Activated T-helper 1 cell treated with anti-CD3 and anti-CD28 coated beads, Interleukin-2, amount 50 U/mL, for 16 hours (primary cell): Measurements from ENCODE around the gene ADGRD1.
"Not testable (repeated sequence)": the region's sequence is repeated elsewhere in the genome, so short reads cannot be mapped to it uniquely, and the experiment has no call there.

ENCODE experiments used
- DNase-seq, 2 donors: peaks; one replicate each; pipeline ENCODE4 v3.0.0-alpha.2; 2020; ENCODE audit warnings: low read depth in 1 of 2, low spot score in 1 of 2

The ADGRD1 gene

DNA sequence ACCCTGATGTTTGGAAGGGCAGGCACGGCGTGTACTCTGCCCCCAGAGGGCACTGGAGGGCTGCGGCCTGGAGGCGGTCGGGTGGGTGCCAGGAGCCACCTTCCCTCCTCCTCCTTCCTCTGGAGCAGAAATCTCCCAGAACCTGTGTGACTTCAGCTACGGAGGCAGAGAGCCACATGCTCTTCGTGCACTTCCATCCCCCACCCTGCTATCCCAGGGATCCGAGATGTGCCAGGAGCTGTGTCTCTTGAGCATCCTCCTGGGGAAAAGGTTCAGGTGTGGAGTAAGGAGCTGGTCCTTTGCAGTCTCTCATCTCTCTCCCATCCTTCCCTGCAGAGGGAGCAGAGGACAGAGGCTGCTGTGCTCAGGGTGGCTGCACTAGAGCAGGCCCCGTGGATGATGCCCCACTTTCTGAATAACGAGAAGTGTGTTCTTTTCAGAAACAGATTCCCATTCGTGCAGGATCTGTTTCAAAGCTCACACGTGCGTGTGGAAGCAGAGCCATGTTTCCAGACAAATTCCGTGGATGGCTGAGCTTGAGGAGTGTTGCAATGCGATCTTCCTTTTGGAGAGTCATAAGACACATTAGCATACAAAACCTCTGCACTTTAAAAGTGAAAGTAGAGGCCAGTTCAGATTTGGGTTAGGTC, 162.9 kb downstream of the ADGRD1 start:
- DNase-seq: no peak

DNA sequence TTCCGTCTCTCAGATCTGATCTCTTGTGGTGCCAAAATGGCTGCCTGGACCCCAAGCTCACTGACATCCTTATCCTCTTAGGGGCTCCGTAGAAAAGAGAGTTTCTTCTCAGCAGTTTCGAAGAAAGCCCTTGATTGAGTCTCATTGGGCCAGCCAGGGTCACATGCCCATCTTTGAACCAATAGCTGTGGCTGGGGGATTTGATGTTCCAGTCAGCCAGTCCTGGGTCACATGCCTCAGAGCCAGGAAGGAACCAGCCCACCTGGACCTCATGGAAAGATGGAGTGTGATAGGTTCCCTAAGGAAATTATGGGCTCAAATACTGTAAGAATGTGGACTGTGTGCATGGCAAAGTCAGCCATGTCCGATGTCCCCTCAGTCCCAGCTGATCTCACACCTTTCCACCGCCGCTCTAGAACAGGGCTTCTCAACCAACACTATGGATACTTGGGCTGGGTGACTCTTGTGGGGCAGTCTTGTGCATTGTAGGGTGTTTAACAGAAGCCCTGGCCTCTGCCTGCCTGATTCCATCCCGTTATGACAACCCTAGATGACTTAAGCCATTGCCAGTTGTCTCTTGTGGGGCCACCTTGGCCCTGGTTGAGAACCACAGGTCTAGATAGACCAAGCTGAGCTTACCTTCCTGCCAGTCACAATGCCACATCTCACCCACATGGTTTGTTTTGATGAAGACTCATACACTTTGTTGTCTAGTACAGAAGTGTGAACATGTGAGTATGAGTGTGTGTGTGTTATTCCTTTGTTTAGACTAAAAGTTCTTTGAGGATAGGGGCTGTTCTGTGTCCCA, 163.9 kb downstream of the ADGRD1 start:
- no peak for DNase-seq

DNA sequence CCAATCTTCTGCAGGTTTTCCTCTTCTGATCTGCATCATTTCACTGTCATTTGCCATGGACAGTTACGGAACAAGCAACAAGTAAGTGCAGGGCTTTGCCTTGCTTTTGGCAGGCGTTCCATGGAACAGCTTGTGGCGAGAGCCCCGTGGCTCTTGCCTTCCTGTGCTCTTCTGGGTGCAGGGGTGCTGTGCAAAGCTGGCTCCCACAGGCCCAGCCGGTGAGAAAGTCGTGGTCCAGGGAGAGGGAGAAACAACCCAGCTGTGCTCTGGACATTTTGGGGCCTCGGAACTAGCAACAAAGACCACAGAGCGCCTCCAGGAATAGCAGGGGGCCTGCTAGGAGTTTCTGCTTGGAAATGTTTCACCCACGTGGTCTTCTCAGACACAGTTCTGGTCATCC, 164.7 kb downstream of the ADGRD1 start:
- no peak for DNase-seq

DNA sequence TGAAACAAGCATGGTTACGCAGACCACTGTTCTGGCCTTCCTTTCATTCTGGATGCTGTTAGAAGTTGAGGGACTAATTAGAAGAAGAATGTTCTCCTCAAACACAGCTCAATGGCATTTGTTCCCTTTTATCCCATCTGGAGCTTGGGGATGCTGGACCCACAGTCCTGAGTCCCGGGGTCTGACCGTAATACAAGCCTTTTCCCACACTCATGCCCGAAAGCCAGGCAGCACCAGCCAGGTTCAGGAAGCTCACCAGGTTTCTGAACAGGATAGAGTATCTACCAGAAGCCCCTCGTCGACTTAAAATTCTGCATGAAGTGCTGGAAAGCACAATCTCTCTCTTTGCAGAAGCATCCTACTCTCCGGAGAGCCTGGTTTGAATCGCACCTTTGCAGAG, 165.6 kb downstream of the ADGRD1 start:
- not testable (repeated sequence) for DNase-seq

DNA sequence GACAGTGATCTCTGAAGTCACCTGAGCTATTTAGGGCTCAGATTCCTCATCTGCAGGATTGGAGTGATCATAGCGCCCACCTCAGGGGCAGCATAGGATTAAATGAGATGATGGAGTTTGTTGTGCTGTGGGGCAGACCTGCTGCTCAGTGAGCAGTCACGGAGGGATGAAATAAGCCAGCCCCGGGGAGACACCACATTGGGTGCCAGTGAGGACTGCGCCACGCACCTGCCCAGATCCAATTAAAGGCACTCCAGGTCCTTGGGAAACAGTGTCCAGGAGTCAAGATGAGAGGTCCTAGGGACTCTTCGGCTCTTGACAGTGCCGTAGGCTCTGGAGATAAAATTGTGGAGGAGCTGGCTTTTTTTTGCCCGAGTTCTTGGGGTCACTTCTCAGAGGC, 166.2 kb downstream of the ADGRD1 start:
- no peak for DNase-seq

DNA sequence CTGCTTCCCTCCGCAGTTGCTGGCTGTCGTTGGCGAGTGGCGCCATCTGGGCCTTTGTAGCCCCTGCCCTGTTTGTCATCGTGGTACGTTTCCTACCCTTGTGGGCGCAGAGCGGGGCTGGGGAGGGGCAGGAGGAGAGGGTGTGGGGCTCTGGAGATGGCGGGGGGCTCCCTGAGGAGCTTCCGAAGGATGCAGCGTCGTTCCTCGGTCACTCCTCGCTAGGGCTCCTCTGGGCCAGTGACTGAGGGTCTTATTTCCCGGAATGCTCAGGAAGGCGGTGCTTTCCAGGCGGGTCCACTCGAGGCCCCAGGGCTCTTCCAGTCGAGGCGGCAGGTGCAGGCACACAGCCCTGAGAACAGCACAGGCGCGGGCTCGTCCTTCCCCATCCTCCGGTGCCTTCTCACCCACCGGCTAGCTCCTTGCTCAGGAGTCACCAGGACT, 167.1 kb downstream of the ADGRD1 start:
- no peak for DNase-seq

DNA sequence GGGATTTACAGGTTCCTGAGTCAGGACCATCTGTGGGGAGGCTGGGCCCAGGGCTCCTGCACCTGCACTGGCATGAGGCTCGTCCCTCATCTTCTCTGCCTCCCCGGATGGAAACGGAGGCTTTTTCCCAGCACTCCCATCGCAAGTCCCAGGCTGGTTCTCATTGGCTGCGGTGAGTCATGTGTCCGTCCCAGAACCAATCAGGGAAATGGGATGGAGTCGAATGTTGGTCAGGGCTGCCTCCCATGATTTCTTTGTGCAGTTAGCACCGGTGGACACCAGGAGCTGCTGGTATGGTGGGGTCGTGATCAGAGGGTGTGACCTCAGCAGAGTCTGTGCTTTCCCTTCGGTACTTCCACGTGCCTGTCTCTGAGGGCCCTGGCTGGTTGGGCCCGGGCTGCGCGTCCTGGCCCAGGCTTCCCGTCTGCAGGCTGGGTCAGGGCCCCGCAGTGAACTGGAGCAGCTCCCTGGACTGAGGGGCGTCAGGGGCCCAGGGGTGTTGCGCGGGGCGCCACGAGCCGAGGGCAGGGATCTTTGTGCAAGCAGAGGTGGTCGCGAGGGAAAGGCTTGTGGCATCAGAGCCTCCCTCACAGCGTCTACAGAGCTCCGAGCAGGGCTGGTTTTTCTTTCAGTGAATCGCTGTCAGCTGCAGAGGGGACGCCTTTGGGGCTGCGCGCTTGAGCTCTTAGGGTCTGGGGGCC, 168.1 kb downstream of the ADGRD1 start:
- no peak for DNase-seq

DNA sequence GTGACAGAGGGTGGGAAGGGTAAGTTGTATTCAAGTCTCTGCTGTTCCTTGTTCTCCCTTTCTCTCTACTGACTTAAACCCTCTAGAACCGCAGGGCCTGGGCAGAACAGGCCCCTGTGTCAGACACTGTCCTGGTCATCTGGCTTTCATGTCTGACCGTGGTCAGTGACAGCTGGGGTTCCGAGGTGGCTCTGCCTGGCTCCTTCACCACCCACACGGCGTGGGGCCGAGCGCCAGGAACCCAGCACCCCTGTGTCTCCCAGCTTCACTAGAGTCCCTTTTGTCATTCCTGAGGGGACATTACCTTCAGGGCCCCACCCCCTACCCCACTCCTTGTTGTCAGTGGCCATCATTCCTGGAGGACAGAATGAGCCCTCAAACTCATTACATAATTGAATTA, 168.9 kb downstream of the ADGRD1 start:
- no peak for DNase-seq

DNA sequence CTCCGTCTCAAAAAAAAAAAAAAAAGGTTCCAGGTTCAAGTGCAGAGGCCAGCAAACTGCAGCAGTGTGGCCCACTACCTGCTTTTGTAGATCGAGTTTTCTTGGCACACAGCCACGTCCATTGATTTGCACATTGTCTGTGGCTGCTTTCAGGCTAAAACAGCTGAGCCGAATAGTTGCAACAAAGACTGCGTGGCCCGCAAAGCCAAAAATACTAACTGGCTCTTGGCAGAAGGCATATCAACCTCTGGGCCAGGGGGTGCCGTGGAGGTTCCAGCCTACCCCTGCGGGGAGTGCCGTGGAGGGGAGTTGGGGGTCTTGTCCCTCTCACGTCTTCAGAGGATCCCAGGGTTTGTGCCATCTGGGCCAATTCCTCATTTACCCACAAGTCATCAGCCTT, 170.1 kb downstream of the ADGRD1 start:
- DNase-seq: no peak

DNA sequence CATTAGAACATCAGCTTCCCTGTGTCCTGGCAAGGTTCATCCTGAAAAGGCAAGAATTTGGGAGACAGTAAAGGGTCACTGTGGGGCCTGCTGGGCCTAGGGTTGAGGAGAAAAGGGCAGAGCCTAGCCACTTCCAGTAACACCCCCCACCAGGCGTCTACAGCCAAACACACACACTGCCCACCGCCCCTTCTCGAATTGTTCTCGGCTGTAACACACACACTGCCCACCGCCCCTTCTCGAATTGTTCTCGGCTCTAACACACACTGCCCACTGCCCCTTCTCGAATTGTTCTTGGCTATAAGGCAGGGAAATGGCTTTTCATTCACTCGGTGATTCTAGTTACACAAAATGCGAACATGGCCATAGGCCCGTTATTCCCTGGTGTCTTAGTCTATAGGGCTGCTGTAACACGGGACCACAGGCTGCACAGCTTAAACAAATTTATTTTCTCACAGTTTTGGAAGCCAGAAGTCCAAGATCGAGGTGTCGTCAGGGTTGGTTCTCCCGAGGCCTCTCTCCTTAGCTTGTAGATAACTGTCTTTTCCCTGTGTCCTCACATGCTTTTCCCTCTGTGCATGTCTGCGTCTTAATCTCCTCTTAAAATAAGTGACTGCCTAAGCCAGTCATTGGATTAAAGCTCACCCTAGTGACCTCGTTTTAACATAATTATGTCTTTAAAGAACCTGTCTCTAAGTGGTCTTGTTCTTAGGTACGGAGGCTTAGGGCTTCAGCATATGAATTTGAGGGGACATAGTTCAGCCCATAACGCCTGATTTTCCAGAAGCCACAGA, 171.0 kb downstream of the ADGRD1 start:
- no peak for DNase-seq

DNA sequence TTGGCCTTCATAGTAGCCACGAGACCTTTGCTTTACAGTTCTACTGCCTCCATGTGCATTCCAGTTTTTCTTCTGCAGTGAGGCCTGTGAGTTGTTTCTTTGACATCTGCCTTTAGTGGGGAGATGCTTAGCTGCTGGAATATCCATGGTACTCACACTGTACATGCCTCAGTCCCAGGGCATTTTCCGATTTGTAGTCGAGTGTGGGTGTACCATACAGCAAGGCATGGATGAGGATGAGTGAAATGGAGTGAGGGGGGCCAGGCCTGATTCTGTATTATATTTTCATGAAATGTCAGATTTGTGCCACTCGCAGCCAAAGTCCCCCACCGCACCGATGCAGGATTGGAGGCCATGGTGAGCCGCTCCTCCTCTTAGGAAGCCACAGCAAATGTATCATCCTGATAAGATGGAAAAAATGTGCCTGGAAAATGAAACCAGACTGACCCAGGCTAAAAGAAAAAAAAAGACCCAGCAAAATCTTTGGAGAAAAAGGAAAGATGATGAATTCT, 173.0 kb downstream of the ADGRD1 start:
- DNase-seq: no peak

DNA sequence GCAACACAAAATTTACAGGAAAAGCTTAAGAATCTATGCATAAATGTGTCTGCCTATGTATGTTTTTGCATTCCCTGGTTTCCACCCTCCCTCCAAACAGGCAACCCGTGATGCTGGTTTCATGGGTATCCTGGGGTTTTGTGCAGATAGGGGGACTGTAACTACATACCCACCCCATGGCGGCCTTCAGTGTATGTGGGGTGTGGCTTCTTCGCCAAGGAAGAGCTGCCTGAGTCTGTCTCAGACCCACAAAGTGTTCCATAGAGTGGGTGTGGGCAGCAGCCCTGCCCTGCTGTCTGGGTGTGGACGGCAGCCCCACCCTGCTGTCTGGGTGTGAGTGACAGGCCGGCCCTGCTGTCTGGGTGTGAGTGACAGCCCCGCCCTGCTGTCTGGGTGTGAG, 174.8 kb downstream of the ADGRD1 start:
- DNase-seq: no peak

DNA sequence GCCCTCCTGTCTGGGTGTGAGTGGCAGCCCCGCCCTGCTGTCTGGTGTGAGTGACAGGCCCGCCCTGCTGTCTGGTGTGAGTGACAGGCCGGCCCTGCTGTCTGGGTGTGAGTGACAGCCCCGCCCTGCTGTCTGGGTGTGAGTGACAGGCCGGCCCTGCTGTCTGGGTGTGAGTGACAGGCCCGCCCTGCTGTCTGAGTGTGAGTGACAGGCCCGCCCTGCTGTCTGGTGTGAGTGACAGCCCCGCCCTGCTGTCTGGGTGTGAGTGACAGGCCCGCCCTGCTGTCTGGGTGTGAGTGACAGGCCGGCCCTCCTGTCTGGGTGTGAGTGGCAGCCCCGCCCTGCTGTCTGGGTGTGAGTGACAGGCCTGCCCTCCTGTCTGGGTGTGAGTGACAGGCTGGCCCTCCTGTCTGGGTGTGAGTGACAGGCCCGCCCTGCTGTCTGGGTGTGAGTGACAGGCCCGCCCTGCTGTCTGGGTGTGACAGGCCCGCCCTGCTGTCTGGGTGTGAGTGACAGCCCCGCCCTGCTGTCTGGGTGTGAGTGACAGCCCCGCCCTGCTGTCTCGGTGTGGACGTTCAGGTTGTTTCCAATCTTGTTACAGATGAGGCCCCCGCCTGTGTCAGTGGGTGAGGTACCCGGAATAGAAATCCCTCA, 175.4 kb downstream of the ADGRD1 start:
- DNase-seq: not testable (repeated sequence)

DNA sequence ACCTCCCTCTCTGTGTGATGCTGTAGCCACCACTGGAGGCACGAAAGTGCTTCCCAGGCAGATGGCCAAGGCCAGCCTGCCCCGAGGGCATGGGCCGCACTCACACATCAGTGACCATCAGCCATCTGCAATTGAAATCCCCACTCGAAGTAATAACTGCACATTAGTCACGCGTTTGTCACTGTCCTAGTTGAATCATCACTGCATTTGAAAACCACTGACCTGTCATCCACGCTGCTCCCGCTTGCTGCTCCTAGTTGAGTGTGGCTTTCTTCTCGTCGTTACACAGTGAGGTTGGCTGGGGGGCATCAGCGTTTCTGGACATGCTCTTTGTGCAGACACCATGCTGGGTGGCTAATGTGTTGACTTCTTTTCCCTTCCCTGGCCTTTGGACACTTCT, 176.1 kb downstream of the ADGRD1 start:
- no peak for DNase-seq

DNA sequence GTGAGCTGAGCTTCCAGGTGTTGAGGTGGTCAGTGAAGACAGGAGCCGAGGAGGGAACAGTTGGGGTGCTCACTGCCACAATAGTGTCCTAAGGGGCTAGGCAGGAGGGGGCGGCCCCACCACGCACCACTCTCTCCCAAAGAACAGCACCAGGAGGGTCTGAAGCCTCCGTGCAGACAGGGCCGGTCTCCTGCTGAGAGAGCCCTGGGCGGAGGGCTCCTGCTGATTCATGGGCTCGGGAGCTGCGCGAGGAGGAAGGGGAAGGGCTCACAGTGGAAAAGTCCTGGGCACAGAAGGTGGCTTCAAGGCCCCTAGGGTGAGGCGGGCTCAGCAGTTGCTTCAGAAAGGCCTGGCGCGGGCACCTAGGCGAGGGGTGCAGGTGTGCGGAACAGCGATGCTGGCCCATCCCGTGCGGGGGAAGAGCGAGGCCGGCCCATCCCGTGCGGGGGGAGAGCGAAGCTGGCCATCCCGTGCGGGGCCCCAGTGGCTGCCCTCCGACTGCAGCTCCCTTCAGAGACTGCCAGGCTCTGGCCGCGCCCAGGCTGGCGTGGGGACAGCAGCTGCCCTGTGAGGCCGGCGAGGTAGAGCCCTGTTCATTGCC, 176.7 kb downstream of the ADGRD1 start:
- no peak for DNase-seq

DNA sequence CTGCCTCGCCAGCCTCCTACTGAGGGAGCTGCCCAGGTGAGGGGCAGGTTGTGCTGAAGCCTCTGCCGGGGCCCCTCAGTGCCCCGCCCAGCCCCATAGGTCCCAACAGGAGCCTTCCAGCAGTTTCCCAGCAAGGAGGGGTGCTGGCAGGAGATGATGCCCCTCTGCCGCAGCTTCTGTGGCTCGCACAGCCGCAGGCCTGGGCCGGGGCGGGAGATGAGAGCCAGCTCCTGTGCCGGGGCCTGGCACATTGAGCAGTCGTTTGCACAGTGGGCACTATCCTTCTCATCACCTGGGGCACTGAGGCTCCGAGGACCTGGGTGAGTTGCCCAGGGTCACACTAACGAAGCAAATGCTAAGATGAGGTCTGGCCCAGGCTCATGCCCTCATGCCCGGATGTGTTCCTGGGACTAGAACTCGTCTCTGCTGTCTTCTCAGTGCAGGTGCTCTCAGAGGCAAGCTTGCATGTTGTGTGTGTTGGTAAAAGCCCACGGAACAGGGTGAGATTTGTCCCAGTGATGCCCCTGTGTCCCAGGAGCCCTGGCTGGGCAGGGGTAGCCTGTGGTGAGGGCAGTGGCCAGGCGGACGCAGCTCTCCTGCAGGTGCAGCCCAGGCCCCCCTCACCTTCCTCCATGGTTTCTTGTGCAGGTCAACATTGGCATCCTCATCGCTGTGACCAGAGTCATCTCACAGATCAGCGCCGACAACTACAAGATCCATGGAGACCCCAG, 177.5 kb downstream of the ADGRD1 start:
- no peak for DNase-seq

DNA sequence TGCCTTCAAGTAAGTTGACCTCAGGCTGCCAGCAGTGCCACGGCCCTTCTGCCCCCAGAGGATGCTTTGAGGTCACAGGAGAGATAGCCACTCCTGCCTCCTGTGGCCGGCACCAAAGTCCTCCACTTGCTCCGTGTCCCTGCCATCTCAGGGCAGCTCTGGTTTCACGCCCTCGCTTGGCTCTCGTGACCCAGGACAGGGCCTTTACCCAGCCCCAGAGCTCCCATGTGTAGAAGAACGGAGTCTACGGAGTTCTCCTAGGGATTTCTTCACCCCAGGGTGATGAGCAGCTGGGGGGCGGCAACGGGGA, 178.1 kb downstream of the ADGRD1 start:
- DNase-seq: no peak

DNA sequence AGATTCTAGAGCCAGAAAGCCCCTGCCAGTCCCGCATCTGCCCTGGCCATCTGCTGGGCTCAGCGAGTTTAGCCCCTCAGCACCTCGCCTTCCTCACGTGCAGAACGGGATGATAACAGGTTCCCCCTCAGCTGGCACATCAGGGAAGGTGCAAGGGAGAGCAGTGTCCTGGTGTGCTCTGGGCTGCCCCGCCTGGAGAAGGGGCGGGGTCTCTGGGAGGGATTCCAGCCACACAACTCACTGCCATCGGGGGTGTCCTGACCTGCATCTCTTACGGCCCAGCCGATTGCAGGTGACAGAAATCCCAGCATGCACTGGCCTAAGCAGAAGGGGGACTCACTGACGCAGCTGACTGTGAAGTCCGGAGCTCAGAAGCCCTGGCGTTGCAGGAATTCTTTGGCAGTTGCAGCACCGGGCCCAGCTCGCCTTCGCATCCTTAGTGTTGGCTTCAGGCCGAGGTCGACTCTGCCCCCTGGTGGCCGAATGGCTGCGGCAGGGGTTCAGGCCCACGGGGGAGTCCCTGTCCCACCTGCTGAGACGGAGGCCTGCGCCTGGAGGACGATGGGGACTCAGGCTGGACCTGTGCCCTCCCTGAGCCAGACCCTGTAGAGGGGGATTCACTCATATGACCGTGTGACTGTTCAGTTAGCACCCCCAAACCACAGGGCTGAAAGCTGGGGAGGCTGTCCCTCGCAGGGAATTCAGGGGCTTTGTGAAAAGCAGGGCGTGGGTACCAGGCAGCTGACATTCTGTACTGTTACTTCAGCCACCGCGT, 178.6 kb downstream of the ADGRD1 start:
- peak; percentile 57 to 62 for DNase-seq
